ENCODE results near the gene GOLGB1. TPM values are rescaled to one million over a fixed set of nuclear protein-coding genes. Genes with fewer than 3 reads are reported as not detected.
"Not testable (repeated sequence)": the region's sequence is repeated elsewhere in the genome, so short reads cannot be mapped to it uniquely, and the experiment has no call there.

GOLGB1 gene
- total RNA-seq, 2 experiments from 2014 or later, result 14.0 to 15.3 TPM

- Mint-ChIP-seq H3K27ac (no peak overlapping the region), H3K9me3 (no peaks in the 10 kb centered on the region), H3K4me1 (peaks cover 5% of the 10 kb centered on the region), H3K36me3 (peaks cover 40% of the 10 kb centered on the region), H3K27me3 (no peaks in the 10 kb centered on the region), H3K4me3 (no peak overlapping the region)
- no peak for DNase-seq
Observed at GRCh38 chr3:121723485-121723884, 26.1 kb downstream of the GOLGB1 start.

GRCh38 chr3:121722411-121722810 lies 27.1 kb downstream of the GOLGB1 start:
- no peak for DNase-seq
- H3K27me3 Mint-ChIP-seq, result no peaks in the 10 kb centered on the region
- H3K4me3 Mint-ChIP-seq, result no peak overlapping the region
- H3K9me3 Mint-ChIP-seq, result no peaks in the 10 kb centered on the region
- no peak overlapping the region for H3K27ac Mint-ChIP-seq
- peaks cover 10% of the 10 kb centered on the region for H3K4me1 Mint-ChIP-seq
- peaks cover 49% of the 10 kb centered on the region for H3K36me3 Mint-ChIP-seq

GRCh38 chr3:121720163-121720562 lies 29.4 kb downstream of the GOLGB1 start:
- Mint-ChIP-seq H3K9me3 (no peaks in the 10 kb centered on the region), H3K27me3 (no peaks in the 10 kb centered on the region), H3K36me3 (peaks cover 52% of the 10 kb centered on the region), H3K4me3 (no peak overlapping the region), H3K4me1 (peaks cover 10% of the 10 kb centered on the region), H3K27ac (no peak overlapping the region)
- no peak for DNase-seq

GRCh38 chr3:121719423-121719822 lies 30.1 kb downstream of the GOLGB1 start:
- Mint-ChIP-seq H3K4me3 (no peak overlapping the region), H3K27ac (no peak overlapping the region), H3K27me3 (no peaks in the 10 kb centered on the region), H3K9me3 (no peaks in the 10 kb centered on the region), H3K36me3 (peaks cover 50% of the 10 kb centered on the region), H3K4me1 (peaks cover 10% of the 10 kb centered on the region)
- DNase-seq, result no peak

GRCh38 chr3:121718205-121718846 lies 31.2 kb downstream of the GOLGB1 start:
- no peaks in the 10 kb centered on the region for H3K9me3 Mint-ChIP-seq
- peaks cover 42% of the 10 kb centered on the region for H3K36me3 Mint-ChIP-seq
- peaks cover 10% of the 10 kb centered on the region for H3K4me1 Mint-ChIP-seq
- no peak for DNase-seq
- H3K4me3 Mint-ChIP-seq, result no peak overlapping the region
- H3K27me3 Mint-ChIP-seq, result no peaks in the 10 kb centered on the region
- H3K27ac Mint-ChIP-seq, result peak overlapping the region; percentile 49

- no peak overlapping the region for H3K4me3 Mint-ChIP-seq
- H3K4me1 Mint-ChIP-seq, result peaks cover 2% of the 10 kb centered on the region
- H3K36me3 Mint-ChIP-seq, result peaks cover 24% of the 10 kb centered on the region
- H3K9me3 Mint-ChIP-seq, result no peaks in the 10 kb centered on the region
- no peaks in the 10 kb centered on the region for H3K27me3 Mint-ChIP-seq
- H3K27ac Mint-ChIP-seq, result no peak overlapping the region
- no peak for DNase-seq
Observed at GRCh38 chr3:121710347-121710746, 39.2 kb downstream of the GOLGB1 start.

DNA sequence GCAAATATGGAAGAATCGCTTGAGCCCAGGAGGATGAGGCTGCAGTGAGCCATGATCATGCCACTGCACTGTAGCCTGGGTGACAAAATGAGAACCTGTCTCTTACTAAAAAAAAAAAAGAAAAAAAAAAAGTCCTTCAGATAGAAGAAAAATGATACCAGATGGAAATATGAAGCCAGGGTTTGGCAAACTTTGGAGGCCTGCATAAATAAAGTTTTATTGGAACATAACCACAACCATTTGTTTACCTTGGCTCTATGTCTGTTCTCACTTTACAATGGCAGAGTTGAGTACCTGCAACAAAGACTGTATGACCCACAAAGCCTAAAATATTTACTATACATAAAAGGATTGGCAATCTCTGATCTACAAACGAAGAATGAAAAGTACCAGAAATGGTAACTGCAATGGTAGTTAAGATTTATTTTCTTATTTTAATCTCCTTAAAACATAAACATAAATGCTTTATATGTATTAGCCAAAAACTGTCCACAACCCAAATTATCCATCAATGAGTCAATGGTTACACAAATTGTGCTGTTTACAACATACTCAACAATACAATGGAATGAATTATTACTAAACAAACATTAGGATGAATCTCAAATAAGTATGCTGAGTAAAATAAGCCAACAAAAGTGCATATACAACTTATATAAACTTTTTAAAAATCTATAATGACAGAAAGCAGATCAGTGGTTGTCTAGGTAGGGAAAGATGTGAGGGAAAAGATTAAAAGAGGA lies 41.8 kb downstream of the GOLGB1 start:
- H3K36me3 Mint-ChIP-seq, result peaks cover 27% of the 10 kb centered on the region
- no peaks in the 10 kb centered on the region for H3K9me3 Mint-ChIP-seq
- H3K4me1 Mint-ChIP-seq, result peaks cover 2% of the 10 kb centered on the region
- no peak for DNase-seq
- no peak overlapping the region for H3K27ac Mint-ChIP-seq
- no peak overlapping the region for H3K4me3 Mint-ChIP-seq
- no peaks in the 10 kb centered on the region for H3K27me3 Mint-ChIP-seq

- Mint-ChIP-seq H3K4me3 (no peak overlapping the region), H3K9me3 (no peaks in the 10 kb centered on the region), H3K27me3 (no peaks in the 10 kb centered on the region), H3K27ac (no peak overlapping the region), H3K4me1 (no peaks in the 10 kb centered on the region), H3K36me3 (peaks cover 25% of the 10 kb centered on the region)
- DNase-seq, result no peak
Observed at GRCh38 chr3:121705541-121705940, 44.0 kb downstream of the GOLGB1 start.

DNA sequence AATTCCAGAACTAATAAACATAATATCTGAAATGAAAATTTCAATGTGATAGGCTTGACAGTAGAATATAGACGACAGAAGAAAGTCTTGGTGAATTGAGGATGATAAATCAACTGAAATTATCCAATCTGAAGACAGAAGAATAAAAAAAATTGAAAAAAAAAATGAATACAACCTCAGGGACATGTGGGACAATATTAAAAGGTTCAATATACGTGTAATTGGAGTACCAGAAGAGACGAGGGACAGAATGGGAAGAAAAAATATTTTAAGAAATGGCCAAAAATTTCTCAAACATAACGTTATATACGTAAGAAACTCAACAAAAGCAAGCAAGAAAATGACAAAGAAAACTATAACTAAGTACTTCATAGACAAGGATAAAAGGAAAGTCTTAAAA lies 45.6 kb downstream of the GOLGB1 start:
- H3K4me1 Mint-ChIP-seq, result no peaks in the 10 kb centered on the region
- H3K4me3 Mint-ChIP-seq, result no peak overlapping the region
- peaks cover 23% of the 10 kb centered on the region for H3K36me3 Mint-ChIP-seq
- no peaks in the 10 kb centered on the region for H3K27me3 Mint-ChIP-seq
- DNase-seq, result no peak
- no peak overlapping the region for H3K27ac Mint-ChIP-seq
- no peaks in the 10 kb centered on the region for H3K9me3 Mint-ChIP-seq

DNA sequence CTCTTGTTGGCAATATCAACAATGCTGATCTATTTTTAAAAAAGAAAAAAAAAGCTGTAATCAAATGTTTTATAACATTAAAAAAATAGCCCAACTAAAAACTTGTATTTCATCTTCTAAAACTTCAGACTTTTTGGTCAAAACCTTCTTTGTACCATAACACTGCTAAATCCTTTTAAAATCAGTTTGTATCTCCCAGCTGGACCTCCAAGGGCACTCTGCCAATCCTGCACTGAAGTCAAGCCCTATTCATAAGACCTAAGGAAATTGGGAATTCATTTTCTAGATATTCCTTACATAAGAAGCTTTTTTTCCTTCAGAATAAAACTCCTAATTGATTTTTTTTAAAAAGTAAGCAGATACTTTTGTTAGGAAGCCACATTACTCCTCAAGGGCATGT lies 50.6 kb downstream of the GOLGB1 start:
- no peaks in the 10 kb centered on the region for H3K4me1 Mint-ChIP-seq
- no peaks in the 10 kb centered on the region for H3K9me3 Mint-ChIP-seq
- H3K27ac Mint-ChIP-seq, result no peak overlapping the region
- no peak overlapping the region for H3K4me3 Mint-ChIP-seq
- H3K36me3 Mint-ChIP-seq, result peaks cover 23% of the 10 kb centered on the region
- no peak for DNase-seq
- no peaks in the 10 kb centered on the region for H3K27me3 Mint-ChIP-seq

DNA sequence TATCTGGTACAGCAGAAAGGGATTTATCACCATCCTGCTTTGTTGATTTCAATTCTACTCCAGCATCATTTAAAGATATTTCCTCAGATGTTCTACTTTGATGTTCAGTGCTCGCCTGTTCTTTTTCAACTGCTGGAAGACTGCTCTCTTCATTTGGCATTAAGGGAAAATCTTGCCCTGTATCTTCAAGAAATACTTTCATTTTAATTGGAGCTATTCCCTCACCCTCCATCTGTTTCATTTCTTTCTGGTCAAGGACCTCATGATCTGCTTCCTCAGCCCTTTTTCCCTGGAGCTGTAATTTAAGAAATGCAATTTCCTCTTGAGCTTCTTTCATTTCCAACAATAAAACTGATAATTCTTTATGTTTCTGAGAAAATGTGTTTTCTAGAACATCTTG lies 51.1 kb downstream of the GOLGB1 start:
- no peaks in the 10 kb centered on the region for H3K9me3 Mint-ChIP-seq
- no peak for DNase-seq
- H3K36me3 Mint-ChIP-seq, result peaks cover 21% of the 10 kb centered on the region
- no peak overlapping the region for H3K27ac Mint-ChIP-seq
- no peak overlapping the region for H3K4me3 Mint-ChIP-seq
- H3K27me3 Mint-ChIP-seq, result no peaks in the 10 kb centered on the region
- H3K4me1 Mint-ChIP-seq, result no peaks in the 10 kb centered on the region

- Mint-ChIP-seq H3K4me1 (peaks cover 3% of the 10 kb centered on the region), H3K27me3 (no peaks in the 10 kb centered on the region), H3K36me3 (peaks cover 34% of the 10 kb centered on the region), H3K9me3 (no peaks in the 10 kb centered on the region), H3K4me3 (no peak overlapping the region), H3K27ac (no peak overlapping the region)
- DNase-seq, result no peak
Observed at GRCh38 chr3:121696186-121696585, 53.4 kb downstream of the GOLGB1 start.

- Mint-ChIP-seq H3K36me3 (peaks cover 29% of the 10 kb centered on the region), H3K27ac (no peak overlapping the region), H3K4me3 (no peak overlapping the region), H3K4me1 (peaks cover 10% of the 10 kb centered on the region), H3K27me3 (no peaks in the 10 kb centered on the region), H3K9me3 (no peaks in the 10 kb centered on the region)
- DNase-seq, result no peak
Observed at GRCh38 chr3:121692010-121692699, 57.4 kb downstream of the GOLGB1 start.

DNA sequence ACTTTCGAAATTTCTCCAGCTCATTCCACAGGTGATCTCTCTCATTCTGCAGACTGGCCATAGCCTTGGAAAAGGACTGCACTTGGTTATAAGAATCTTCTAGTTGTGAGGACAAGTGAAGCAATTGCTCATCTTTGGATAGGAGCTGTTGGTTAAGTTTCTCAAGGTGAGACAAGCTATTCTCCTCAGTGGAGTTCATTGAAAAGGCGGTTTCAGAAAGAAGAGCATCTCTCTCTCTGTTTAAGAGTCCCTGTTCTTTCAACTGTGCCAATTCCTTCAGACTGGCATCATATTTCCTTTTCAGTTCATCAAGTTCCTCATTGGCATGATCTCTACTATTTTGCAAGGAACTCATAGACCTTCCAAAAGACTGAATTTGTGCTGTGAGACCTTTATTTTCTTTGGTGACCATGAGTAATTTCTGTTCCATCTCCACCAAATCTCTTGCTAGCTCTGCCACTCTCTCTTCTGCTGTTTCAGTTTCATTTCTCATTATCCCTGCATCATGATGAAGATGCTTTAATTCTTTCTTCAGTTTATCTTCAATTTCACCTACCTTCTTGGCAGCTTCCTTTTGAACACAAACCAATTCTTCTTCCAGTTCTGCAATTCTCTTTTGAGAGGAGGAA lies 58.6 kb downstream of the GOLGB1 start:
- DNase-seq, result no peak
- H3K27me3 Mint-ChIP-seq, result no peaks in the 10 kb centered on the region

GRCh38 chr3:121688747-121689146 lies 60.8 kb downstream of the GOLGB1 start:
- H3K9me3 Mint-ChIP-seq, H3K4me3 Mint-ChIP-seq, H3K27me3 Mint-ChIP-seq, DNase-seq, H3K27ac Mint-ChIP-seq: not testable (repeated sequence)
- Mint-ChIP-seq H3K4me1 (peaks cover 10% of the 10 kb centered on the region), H3K36me3 (peaks cover 51% of the 10 kb centered on the region)

More for the DNA sequence above, 58.6 kb downstream of the GOLGB1 start:
- no peaks in the 10 kb centered on the region for H3K9me3 Mint-ChIP-seq
- peak overlapping the region; percentile 55 for H3K27ac Mint-ChIP-seq
- H3K4me1 Mint-ChIP-seq, result peaks cover 10% of the 10 kb centered on the region
- H3K4me3 Mint-ChIP-seq, result no peak overlapping the region
- peaks cover 38% of the 10 kb centered on the region for H3K36me3 Mint-ChIP-seq
